Left lung (tissue), 10 donors: ENCODE results near the gene DPM2. TPM values are rescaled to one million over a fixed set of nuclear protein-coding genes. Genes with fewer than 3 reads are reported as not detected.

Source experiments
- ATAC-seq: fragments of 200-7000 bp; cut with Tn5 transposase; one replicate; pipeline ENCODE4 v1.9.1; 2020; ENCODE audit warnings: moderate library complexity
- DNase-seq, 4 donors: peaks; one replicate each; pipeline ENCODE4 v3.0.0-alpha.2; 2013 to 2020
- H3K27ac ChIP-seq, 2 donors: fragments of 200-600 bp; sonication (generic) in 1 of 2; one replicate each; pipeline versions ENCODE4 v1.5.0 to v1.8.0; 2020 to 2021
- H3K27me3 ChIP-seq, 2 donors: fragments of 200-600 bp; sonication (generic) in 1 of 2; one replicate each; pipeline versions ENCODE4 v1.5.0 to v1.8.0; 2020 to 2021
- H3K36me3 ChIP-seq, 2 donors: fragments of 200-600 bp; sonication (generic) in 1 of 2; one replicate each; pipeline versions ENCODE4 v1.5.0 to v1.8.0; 2020 to 2021
- H3K4me1 ChIP-seq, 2 donors: fragments of 200-600 bp; one replicate each; pipeline ENCODE4 v1.8.0; 2021
- H3K4me3 ChIP-seq, 2 donors: fragments of 200-600 bp; sonication (generic) in 1 of 2; one replicate each; pipeline versions ENCODE4 v1.5.0 to v1.8.0; 2020 to 2021; ENCODE audit warnings: mild to moderate bottlenecking in 1 of 2
- H3K9me3 ChIP-seq, 2 donors: fragments of 200-600 bp; sonication (generic) in 1 of 2; one replicate each; pipeline versions ENCODE4 v1.5.0 to v1.8.0; 2020 to 2021
- CTCF ChIP-seq, 2 donors: fragments of 200-600 bp; sonication (generic) in 1 of 2; IDR thresholded peaks; one replicate each; pipeline versions ENCODE4 v1.5.0 to v1.8.0; 2021; ENCODE audit warnings: antibody characterized with exemption in 2 of 2
- intact Hi-C, 2 donors: fragments of 100-400 bp; cut with DNase I; formaldehyde crosslinking; loops; one replicate each; pipeline versions ENCODE4 v1.11.2 to v1.14.2; 2022
- polyA plus RNA-seq, 6 donors: library from polyadenylated mRNA; unstranded; fragments of 120-200 nt; gene quantifications; one replicate each; pipeline ENCODE4 v1.2.1, GENCODE V29; 2013; ENCODE audit not compliant: insufficient read length in 6 of 6
- total RNA-seq, 2 donors: library from RNA; stranded (reverse); fragmentation: NEBNext Ultra II Directional; extraction: Animal tissue kit (Norgen Biotek cat#: 25700); gene quantifications; one replicate each; pipeline ENCODE4 v1.2.1, GENCODE V29; 2021
- donor health status: DM: no; HTN: yes; CAD: no.
- donor health status: DM: no; HTN: no; CAD: no.

Gene DPM2
- total and polyA plus RNA-seq, 8 donors, result 32.1 to 47.6 (median 36.3) TPM

GRCh38 chr9:127974001-127974768 is 36.5 kb upstream of the DPM2 start:
- peak in 1 of 4 donors; percentile 45 for DNase-seq
- TF ChIP-seq CTCF (IDR thresholded peaks at IDR 0.05), result no peak
- Histone ChIP-seq H3K4me3 (no peak overlapping the region), H3K4me1 (peaks cover 64 to 98% of the 10 kb centered on the region in 2 donors), H3K27ac (peak overlapping the region in 1 of 2 donors; percentile 28), H3K9me3 (no peaks in the 10 kb centered on the region), H3K36me3 (no peaks in the 10 kb centered on the region), H3K27me3 (peaks cover 0 to under 1% of the 10 kb centered on the region in 2 donors)
- ATAC-seq, result no peak
- intact Hi-C loops, result no loop called here

- Histone ChIP-seq H3K36me3 (no peaks in the 10 kb centered on the region), H3K4me3 (no peak overlapping the region), H3K9me3 (no peaks in the 10 kb centered on the region), H3K27ac (peak overlapping the region; percentile 10 to 28), H3K4me1 (peaks cover 70 to 97% of the 10 kb centered on the region in 2 donors), H3K27me3 (no peaks in the 10 kb centered on the region)
- intact Hi-C loops, result no loop called here
- TF ChIP-seq CTCF (IDR thresholded peaks at IDR 0.05), result no peak
- ATAC-seq (no peak), DNase-seq (peak in 1 of 4 donors; percentile 62)
Observed at GRCh38 chr9:127973169-127974000, 35.7 kb upstream of the DPM2 start.

- Histone ChIP-seq H3K4me1 (peaks cover 62 to 95% of the 10 kb centered on the region in 2 donors), H3K27ac (peak overlapping the region in 1 of 2 donors; percentile 16)
Observed at GRCh38 chr9:127972236-127972871, 34.7 kb upstream of the DPM2 start.

GRCh38 chr9:127971357-127972235 is 33.9 kb upstream of the DPM2 start:
- Histone ChIP-seq H3K4me1 (peaks cover 60 to 95% of the 10 kb centered on the region in 2 donors), H3K27ac (peak overlapping the region in 1 of 2 donors; percentile 16), H3K4me3 (no peak overlapping the region), H3K9me3 (no peaks in the 10 kb centered on the region), H3K27me3 (no peaks in the 10 kb centered on the region), H3K36me3 (no peaks in the 10 kb centered on the region)
- no peak for TF ChIP-seq CTCF (IDR thresholded peaks at IDR 0.05)
- DNase-seq (no peak), ATAC-seq (no peak)
- intact Hi-C loops, result no loop called here

More at GRCh38 chr9:127972236-127972871, 34.7 kb upstream of the DPM2 start:
- H3K9me3 ChIP-seq, result no peaks in the 10 kb centered on the region
- no peak for TF ChIP-seq CTCF (IDR thresholded peaks at IDR 0.05)
- intact Hi-C loops, result no loop called here
- no peaks in the 10 kb centered on the region for H3K27me3 ChIP-seq
- H3K36me3 ChIP-seq, result no peaks in the 10 kb centered on the region
- DNase-seq, result no peak
- no peak overlapping the region for H3K4me3 ChIP-seq
- ATAC-seq, result no peak
